Mesendoderm (in vitro differentiated cells): ENCODE data around the gene NBEAL1.
A peak's percentile ranks its signal among the peaks of the same experiment; 100 is the strongest.

ENCODE experiments used
- DNase-seq: peaks from one replicate; pipeline ENCODE4 v3.0.0; 2013
- H2AK5ac ChIP-seq: 2 replicates; pipeline ENCODE4 v1.6.1; 2013; ENCODE audit warnings: low read length, inconsistent platforms
- H2BK120ac ChIP-seq: 2 replicates; pipeline ENCODE4 v1.6.1; 2013; ENCODE audit warnings: low read depth, mild to moderate bottlenecking, low read length, moderate library complexity, mixed read lengths
- H2BK15ac ChIP-seq: replicated peaks from 2 replicates; pipeline ENCODE4 v1.6.1; 2013; ENCODE audit warnings: low read depth, mild to moderate bottlenecking, moderate library complexity
- H2BK5ac ChIP-seq: 2 replicates; pipeline ENCODE4 v1.6.1; 2013; ENCODE audit warnings: low read length, inconsistent platforms
- H3K18ac ChIP-seq: 2 replicates; pipeline ENCODE4 v1.6.1; 2013; ENCODE audit warnings: mild to moderate bottlenecking, low read length, mixed read lengths
- H3K23ac ChIP-seq: one replicate; pipeline ENCODE4 v1.6.1; 2013; ENCODE audit warnings: low read length
- H3K27ac ChIP-seq: 2 replicates; pipeline ENCODE4 v1.5.1; 2013; ENCODE audit warnings: low read depth, mild to moderate bottlenecking, inconsistent platforms, low read length, moderate library complexity
- H3K27me3 ChIP-seq: 2 replicates; pipeline ENCODE4 v1.6.1; 2013; ENCODE audit warnings: low read length, control low read depth, mild to moderate bottlenecking, inconsistent platforms; ENCODE audit not compliant: insufficient read depth, poor library complexity
- H3K36me3 ChIP-seq: 2 replicates; pipeline ENCODE4 v1.6.1; 2013; ENCODE audit warnings: low read length, inconsistent platforms; ENCODE audit not compliant: control insufficient read depth, insufficient read depth
- H3K4ac ChIP-seq: one replicate; pipeline ENCODE4 v1.6.1; 2013; ENCODE audit warnings: low read depth, mild to moderate bottlenecking, low read length, moderate library complexity
- H3K4me1 ChIP-seq: 2 replicates; pipeline ENCODE4 v1.6.1; 2013; ENCODE audit warnings: low read depth, low read length, inconsistent platforms; ENCODE audit not compliant: control insufficient read depth
- H3K4me2 ChIP-seq: 2 replicates; pipeline ENCODE4 v1.6.1; 2013; ENCODE audit warnings: low read length
- H3K4me3 ChIP-seq: 2 replicates; pipeline ENCODE4 v1.5.1; 2013; ENCODE audit warnings: mild to moderate bottlenecking, low read length
- H3K56ac ChIP-seq: one replicate; pipeline ENCODE4 v1.6.1; 2013; ENCODE audit warnings: low read length
- H3K79me1 ChIP-seq: 2 replicates; pipeline ENCODE4 v1.6.1; 2013; ENCODE audit warnings: low read length, inconsistent platforms
- H3K79me2 ChIP-seq: 2 replicates; pipeline ENCODE4 v1.6.1; 2013; ENCODE audit warnings: mild to moderate bottlenecking, low read length; ENCODE audit not compliant: control insufficient read depth, insufficient read depth
- H3K9ac ChIP-seq: 2 replicates; pipeline ENCODE4 v1.6.1; 2013; ENCODE audit warnings: low read length, inconsistent platforms
- H4K5ac ChIP-seq: one replicate; pipeline ENCODE4 v1.6.1; 2013; ENCODE audit warnings: low read length
- H4K8ac ChIP-seq: one replicate; pipeline ENCODE4 v1.6.1; 2013; ENCODE audit warnings: low read depth, mild to moderate bottlenecking, control low read depth, low read length, moderate library complexity
- WGBS: extraction: QIAGEN DNeasy Blood & Tissue Kit; methylation state at CpG from one replicate; pipeline ENCODE4 v1.1.7; 2013; ENCODE audit warnings: low lambda C conversion rate, missing lambda C conversion rate; ENCODE audit not compliant: insufficient coverage; ENCODE audit errors: extremely low coverage; 5-methylcytosine and 5-hydroxymethylcytosine counted together

The NBEAL1 gene

DNA sequence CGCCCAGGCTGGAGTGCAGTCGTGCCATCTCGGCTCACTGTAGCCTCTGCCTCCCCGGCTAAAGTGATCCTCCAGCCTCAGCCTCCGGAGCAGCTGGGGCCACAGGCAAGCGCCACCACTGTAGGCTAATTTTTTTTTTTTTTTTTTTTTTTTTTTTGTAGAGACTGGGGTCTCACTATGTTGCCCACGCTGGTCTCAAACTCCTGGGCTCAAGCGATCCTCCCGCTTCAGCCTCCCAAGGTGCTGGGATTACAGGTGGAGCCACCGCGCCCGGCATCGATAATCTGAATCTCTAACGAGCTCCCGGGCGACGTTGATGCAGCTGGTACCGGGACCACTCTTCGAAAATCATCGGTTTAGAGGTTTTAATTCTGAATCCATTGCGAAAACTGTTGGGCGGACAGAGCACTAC, 223.6 kb downstream of the NBEAL1 start:
- no CpG with 5 or more reads among the region's 22 CpGs for WGBS
- no peak overlapping the region for H2BK120ac ChIP-seq

GRCh38 chr2:203238704-203239526, 224.2 kb downstream of the NBEAL1 start, which contains the start of gene CYP20A1:
CYP20A1 (plus strand) TSS chr2:203239018; CDS start chr2:203239063, 45 bp downstream.
- Histone ChIP-seq H4K8ac (no peak within 1 kb of the TSS), H3K4ac (peak within 1 kb of the TSS; percentile 27), H3K23ac (peak within 1 kb of the TSS; percentile 48), H3K36me3 (no peaks in the 10 kb centered on the region), H3K4me1 (no peaks in the 10 kb centered on the region), H3K79me2 (peaks cover 5% of the 10 kb centered on the region), H3K9ac (peak within 1 kb of the TSS; percentile 85), H2BK5ac (no peak within 1 kb of the TSS), H4K5ac (no peak within 1 kb of the TSS), H2BK15ac (no peak within 1 kb of the TSS), H3K27ac (peak within 1 kb of the TSS; percentile 97), H3K18ac (peak within 1 kb of the TSS; percentile 81), H3K56ac (peak within 1 kb of the TSS; percentile 96), H3K4me2 (peak within 1 kb of the TSS; percentile 80), H3K79me1 (peaks cover 11% of the 10 kb centered on the region), H2AK5ac (no peak within 1 kb of the TSS), H3K4me3 (peak within 1 kb of the TSS; percentile 69), H3K27me3 (no peaks in the 10 kb centered on the region), H2BK120ac (no peak within 1 kb of the TSS)
- DNase-seq = peak; percentile 98
- WGBS = no CpG with 5 or more reads among the region's 80 CpGs

More for the DNA sequence above, 223.6 kb downstream of the NBEAL1 start:
- H3K23ac ChIP-seq = no peak overlapping the region
- peak overlapping the region; percentile 69 for H3K4me3 ChIP-seq
- peak overlapping the region; percentile 27 for H3K4ac ChIP-seq
- no peak overlapping the region for H2BK15ac ChIP-seq
- peak overlapping the region; percentile 45 for H3K9ac ChIP-seq
- H3K4me1 ChIP-seq = no peaks in the 10 kb centered on the region
- H3K4me2 ChIP-seq = peak overlapping the region; percentile 80
- H3K18ac ChIP-seq = peak overlapping the region; percentile 63
- no peaks in the 10 kb centered on the region for H3K36me3 ChIP-seq
- no peak for DNase-seq
- no peak overlapping the region for H4K8ac ChIP-seq
- peaks cover 11% of the 10 kb centered on the region for H3K79me1 ChIP-seq
- H3K27me3 ChIP-seq = no peaks in the 10 kb centered on the region
- H3K27ac ChIP-seq = peak overlapping the region; percentile 85
- no peak overlapping the region for H2AK5ac ChIP-seq
- peaks cover 5% of the 10 kb centered on the region for H3K79me2 ChIP-seq
- H3K56ac ChIP-seq = peak overlapping the region; percentile 75
- H2BK5ac ChIP-seq = no peak overlapping the region
- H4K5ac ChIP-seq = no peak overlapping the region

GRCh38 chr2:203240491-203240890, 225.8 kb downstream of the NBEAL1 start:
- Histone ChIP-seq H2BK120ac (no peak overlapping the region), H3K4ac (no peak overlapping the region), H3K9ac (peak overlapping the region; percentile 16), H3K27ac (no peak overlapping the region), H2BK15ac (no peak overlapping the region), H3K18ac (no peak overlapping the region), H3K36me3 (no peaks in the 10 kb centered on the region), H4K8ac (no peak overlapping the region), H3K27me3 (no peaks in the 10 kb centered on the region), H3K4me2 (no peak overlapping the region), H4K5ac (no peak overlapping the region), H2AK5ac (no peak overlapping the region), H3K4me3 (no peak overlapping the region), H3K56ac (no peak overlapping the region), H2BK5ac (no peak overlapping the region), H3K23ac (no peak overlapping the region), H3K79me1 (peaks cover 11% of the 10 kb centered on the region), H3K79me2 (peaks cover 5% of the 10 kb centered on the region), H3K4me1 (no peaks in the 10 kb centered on the region)
- DNase-seq = no peak
- 100% methylated on average over 1 of the region's 5 CpGs for WGBS

DNA sequence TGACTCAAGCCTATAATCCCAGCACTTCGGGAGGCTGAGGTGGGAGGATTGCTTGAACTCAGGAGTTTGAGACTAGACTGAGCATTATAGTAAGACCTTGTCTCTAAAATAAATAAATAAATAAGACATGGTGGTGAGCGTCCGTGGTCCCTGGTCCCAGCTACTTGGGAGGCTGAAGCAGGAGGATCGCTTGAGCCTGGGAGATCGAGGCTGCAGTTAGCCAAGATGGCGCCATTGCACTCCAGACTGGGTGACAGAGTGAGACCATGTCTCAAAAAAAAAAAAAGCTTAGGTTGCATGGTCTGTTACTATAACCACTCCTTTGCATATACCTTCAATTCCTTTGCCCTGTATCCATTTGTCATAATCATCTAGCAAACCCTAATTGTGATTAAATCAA, 227.8 kb downstream of the NBEAL1 start:
- H3K56ac ChIP-seq = no peak overlapping the region
- H3K4ac ChIP-seq = no peak overlapping the region
- no peak overlapping the region for H3K9ac ChIP-seq
- H3K36me3 ChIP-seq = no peaks in the 10 kb centered on the region
- H2BK15ac ChIP-seq = no peak overlapping the region
- no peak overlapping the region for H4K8ac ChIP-seq
- H3K27ac ChIP-seq = no peak overlapping the region
- H4K5ac ChIP-seq = no peak overlapping the region
- H2BK5ac ChIP-seq = no peak overlapping the region
- H2BK120ac ChIP-seq = no peak overlapping the region
- H3K79me1 ChIP-seq = peaks cover 11% of the 10 kb centered on the region
- no peak overlapping the region for H3K4me3 ChIP-seq
- no peak overlapping the region for H3K23ac ChIP-seq
- no peak overlapping the region for H3K4me2 ChIP-seq
- H3K18ac ChIP-seq = no peak overlapping the region
- WGBS = no CpG with 5 or more reads among the region's 6 CpGs
- DNase-seq = no peak
- H3K4me1 ChIP-seq = no peaks in the 10 kb centered on the region
- H2AK5ac ChIP-seq = no peak overlapping the region
- H3K27me3 ChIP-seq = no peaks in the 10 kb centered on the region
- peaks cover 5% of the 10 kb centered on the region for H3K79me2 ChIP-seq

DNA sequence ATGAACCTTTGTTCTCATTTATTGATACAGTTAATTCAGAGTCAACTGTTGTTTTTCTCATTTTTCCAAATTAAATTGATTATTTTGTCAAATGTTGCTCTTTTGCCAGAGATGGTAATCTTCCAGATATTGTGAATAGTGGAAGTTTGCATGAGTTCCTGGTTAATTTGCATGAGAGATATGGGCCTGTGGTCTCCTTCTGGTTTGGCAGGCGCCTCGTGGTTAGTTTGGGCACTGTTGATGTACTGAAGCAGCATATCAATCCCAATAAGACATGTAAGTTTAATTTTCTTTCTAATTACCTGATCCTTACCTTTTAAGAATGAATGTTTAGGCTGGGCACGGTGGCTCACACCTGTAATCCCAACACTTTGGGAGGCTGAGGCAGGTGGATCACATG, 232.0 kb downstream of the NBEAL1 start:
- Histone ChIP-seq H3K4me3 (no peak overlapping the region), H3K4ac (no peak overlapping the region), H3K27me3 (no peaks in the 10 kb centered on the region), H2BK15ac (no peak overlapping the region), H2BK5ac (no peak overlapping the region), H3K79me1 (peaks cover 3% of the 10 kb centered on the region), H3K9ac (no peak overlapping the region), H3K27ac (no peak overlapping the region), H3K4me1 (no peaks in the 10 kb centered on the region), H3K4me2 (no peak overlapping the region), H3K23ac (no peak overlapping the region), H3K36me3 (no peaks in the 10 kb centered on the region), H2BK120ac (no peak overlapping the region), H2AK5ac (no peak overlapping the region), H3K79me2 (no peaks in the 10 kb centered on the region), H3K56ac (no peak overlapping the region), H4K8ac (no peak overlapping the region), H4K5ac (no peak overlapping the region), H3K18ac (no peak overlapping the region)
- DNase-seq = no peak
- WGBS = no CpG with 5 or more reads among the region's 3 CpGs
